ENCODE measurements around the gene DHCR24. TPM values are rescaled to one million over a fixed set of nuclear protein-coding genes. Genes with fewer than 3 reads are reported as not detected.

DHCR24 gene
- total and polyA plus RNA-seq, 2 of the 13 experiments (the other 11 are each of a cell fraction or from before 2014, with no cell fraction given), result 374 to 448 TPM

DNA sequence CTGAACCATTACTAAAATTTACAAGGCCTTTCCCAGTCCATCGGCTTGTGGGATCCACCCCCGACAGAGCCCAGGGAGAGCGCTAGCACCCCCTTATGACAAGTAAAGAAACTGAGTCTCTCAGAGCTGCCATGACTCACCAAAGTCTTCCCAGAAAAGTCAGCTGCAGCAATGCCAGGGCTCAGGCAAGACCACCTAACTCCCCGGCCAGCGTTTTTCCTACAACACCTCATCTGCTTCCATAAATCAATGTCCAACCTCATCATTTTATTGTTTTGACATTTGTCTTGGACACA, 15.0 kb downstream of the DHCR24 start:
- WGBS (ENCODE audit: low lambda C conversion rate), result 96% methylated on average over 2 of the region's 5 CpGs
- POLR2A ChIA-PET, result interaction anchor here (0.6 to 8.6 kb wide), 7 partner anchors 8 to 79 kb away, joined by 3 to 134 read pairs (median 6); partner anchors contain the start of gene DHCR24
- Histone ChIP-seq H3K36me3 (replicated peaks in 1 of 2; ENCODE audit: control insufficient read depth in 1 of 2, insufficient read depth in 2 of 2, low read length in 2 of 2) (peaks cover 33 to 69% of the 10 kb centered on the region in 2 experiments), H3K4me2 (ENCODE audit: low read depth, low read length) (no peak overlapping the region), H2AFZ (ENCODE audit: low read length) (no peak overlapping the region), H3K9ac (ENCODE audit: insufficient read depth, low read depth, low read length) (no peak overlapping the region), H4K20me1 (ENCODE audit: insufficient read depth, low read length) (peaks cover 33% of the 10 kb centered on the region), H3K4me1 (ENCODE audit: insufficient read depth, low read length) (peaks cover 97% of the 10 kb centered on the region), H3K79me2 (ENCODE audit: insufficient read depth, low read length) (peaks cover 50% of the 10 kb centered on the region), H3K27ac (ENCODE audit: extremely low read length, insufficient read depth, low read length) (peak overlapping the region; percentile 90), H3K9me3 (ENCODE audit: low read length) (no peaks in the 10 kb centered on the region), H3K4me3 (replicated peaks in 1 of 3; ENCODE audit: insufficient read depth in 1 of 3, low read depth in 2 of 3, low read length in 3 of 3) (no peak overlapping the region), H3K27me3 (ENCODE audit: control insufficient read depth in 1 of 2, insufficient read depth in 2 of 2, low read length in 2 of 2) (no peaks in the 10 kb centered on the region)
- DNase-seq (ENCODE audit: low spot score) (no peak), FAIRE-seq (no peak), ATAC-seq (no peak)
- in situ Hi-C loops (cut with HindIII; ENCODE audit: extremely low pct_ligation_motif_present, low pct_unique_long_range_greater_than_20kb) (no loop called here), intact Hi-C loops (cut with micrococcal nuclease; ENCODE audit: unreplicated experiment) (no loop called here)
- TF ChIP-seq PHB2 (IDR thresholded peaks at IDR 0.05; ENCODE audit: partially characterized antibody) (no peak), STAG1 (CRISPR knock-in tag; IDR thresholded peaks at IDR 0.05) (0 out of 2 replicates have a peak, but pooled peaks have one; percentile 8), FOSL2 (CRISPR knock-in tag; IDR thresholded peaks at IDR 0.05) (peak; percentile 33), BCL6 (CRISPR knock-in tag; IDR thresholded peaks at IDR 0.05) (no peak), RBM22 (optimal IDR thresholded peaks at IDR 0.05; ENCODE audit: low read length) (peak; percentile 18)
- TF ChIP-seq, protein P1, sequence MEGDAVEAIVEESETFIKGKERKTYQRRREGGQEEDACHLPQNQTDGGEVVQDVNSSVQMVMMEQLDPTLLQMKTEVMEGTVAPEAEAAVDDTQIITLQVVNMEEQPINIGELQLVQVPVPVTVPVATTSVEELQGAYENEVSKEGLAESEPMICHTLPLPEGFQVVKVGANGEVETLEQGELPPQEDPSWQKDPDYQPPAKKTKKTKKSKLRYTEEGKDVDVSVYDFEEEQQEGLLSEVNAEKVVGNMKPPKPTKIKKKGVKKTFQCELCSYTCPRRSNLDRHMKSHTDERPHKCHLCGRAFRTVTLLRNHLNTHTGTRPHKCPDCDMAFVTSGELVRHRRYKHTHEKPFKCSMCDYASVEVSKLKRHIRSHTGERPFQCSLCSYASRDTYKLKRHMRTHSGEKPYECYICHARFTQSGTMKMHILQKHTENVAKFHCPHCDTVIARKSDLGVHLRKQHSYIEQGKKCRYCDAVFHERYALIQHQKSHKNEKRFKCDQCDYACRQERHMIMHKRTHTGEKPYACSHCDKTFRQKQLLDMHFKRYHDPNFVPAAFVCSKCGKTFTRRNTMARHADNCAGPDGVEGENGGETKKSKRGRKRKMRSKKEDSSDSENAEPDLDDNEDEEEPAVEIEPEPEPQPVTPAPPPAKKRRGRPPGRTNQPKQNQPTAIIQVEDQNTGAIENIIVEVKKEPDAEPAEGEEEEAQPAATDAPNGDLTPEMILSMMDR (CRISPR knock-in tag; IDR thresholded peaks at IDR 0.05), result peak; percentile 33
- CTCF ChIA-PET (ENCODE audit: low intra/inter-chr PET ratio, low total read pairs), result no interaction called here
- no TSS peak for BruUV-seq (replicated peaks)

GRCh38 chr1:54871275-54872035, 15.5 kb downstream of the DHCR24 start:
- Histone ChIP-seq H3K27ac (ENCODE audit: extremely low read length, insufficient read depth, low read length) (peak overlapping the region; percentile 90), H3K27me3 (ENCODE audit: control insufficient read depth in 1 of 2, insufficient read depth in 2 of 2, low read length in 2 of 2) (no peaks in the 10 kb centered on the region), H3K9ac (ENCODE audit: insufficient read depth, low read depth, low read length) (no peak overlapping the region), H3K79me2 (ENCODE audit: insufficient read depth, low read length) (peaks cover 50% of the 10 kb centered on the region), H3K4me1 (ENCODE audit: insufficient read depth, low read length) (peaks cover 97% of the 10 kb centered on the region), H3K9me3 (ENCODE audit: low read length) (no peaks in the 10 kb centered on the region), H4K20me1 (ENCODE audit: insufficient read depth, low read length) (peaks cover 29% of the 10 kb centered on the region), H3K36me3 (replicated peaks in 1 of 2; ENCODE audit: control insufficient read depth in 1 of 2, insufficient read depth in 2 of 2, low read length in 2 of 2) (peaks cover 36 to 69% of the 10 kb centered on the region in 2 experiments), H3K4me3 (replicated peaks in 1 of 3; ENCODE audit: insufficient read depth in 1 of 3, low read depth in 2 of 3, low read length in 3 of 3) (no peak overlapping the region), H2AFZ (ENCODE audit: low read length) (no peak overlapping the region), H3K4me2 (ENCODE audit: low read depth, low read length) (no peak overlapping the region)
- intact Hi-C loops (cut with micrococcal nuclease; ENCODE audit: unreplicated experiment), result no loop called here
- ChIA-PET CTCF (ENCODE audit: low intra/inter-chr PET ratio, low total read pairs) (no interaction called here), POLR2A (interaction anchor here (0.6 to 8.6 kb wide), 7 partner anchors 9 to 79 kb away, joined by 3 to 134 read pairs (median 6); partner anchors contain the start of gene DHCR24)
- DNase-seq (ENCODE audit: low spot score) (no peak), ATAC-seq (no peak), FAIRE-seq (no peak)
- in situ Hi-C loops (cut with HindIII; ENCODE audit: extremely low pct_ligation_motif_present, low pct_unique_long_range_greater_than_20kb), result no loop called here
- WGBS (ENCODE audit: low lambda C conversion rate), result 90% methylated on average over 12 of the region's 16 CpGs
- no TSS peak for BruUV-seq (replicated peaks)
- TF ChIP-seq NFYC (CRISPR knock-in tag; IDR thresholded peaks at IDR 0.05) (no peak), ZBTB21 (CRISPR knock-in tag; IDR thresholded peaks at IDR 0.05) (no peak), ARID2 (CRISPR knock-in tag; IDR thresholded peaks at IDR 0.05; ENCODE audit: borderline replicate concordance) (no peak)
- TF ChIP-seq, protein P2, sequence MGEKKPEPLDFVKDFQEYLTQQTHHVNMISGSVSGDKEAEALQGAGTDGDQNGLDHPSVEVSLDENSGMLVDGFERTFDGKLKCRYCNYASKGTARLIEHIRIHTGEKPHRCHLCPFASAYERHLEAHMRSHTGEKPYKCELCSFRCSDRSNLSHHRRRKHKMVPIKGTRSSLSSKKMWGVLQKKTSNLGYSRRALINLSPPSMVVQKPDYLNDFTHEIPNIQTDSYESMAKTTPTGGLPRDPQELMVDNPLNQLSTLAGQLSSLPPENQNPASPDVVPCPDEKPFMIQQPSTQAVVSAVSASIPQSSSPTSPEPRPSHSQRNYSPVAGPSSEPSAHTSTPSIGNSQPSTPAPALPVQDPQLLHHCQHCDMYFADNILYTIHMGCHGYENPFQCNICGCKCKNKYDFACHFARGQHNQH (CRISPR knock-in tag; IDR thresholded peaks at IDR 0.05), result no peak
- TF ChIP-seq, protein P3, sequence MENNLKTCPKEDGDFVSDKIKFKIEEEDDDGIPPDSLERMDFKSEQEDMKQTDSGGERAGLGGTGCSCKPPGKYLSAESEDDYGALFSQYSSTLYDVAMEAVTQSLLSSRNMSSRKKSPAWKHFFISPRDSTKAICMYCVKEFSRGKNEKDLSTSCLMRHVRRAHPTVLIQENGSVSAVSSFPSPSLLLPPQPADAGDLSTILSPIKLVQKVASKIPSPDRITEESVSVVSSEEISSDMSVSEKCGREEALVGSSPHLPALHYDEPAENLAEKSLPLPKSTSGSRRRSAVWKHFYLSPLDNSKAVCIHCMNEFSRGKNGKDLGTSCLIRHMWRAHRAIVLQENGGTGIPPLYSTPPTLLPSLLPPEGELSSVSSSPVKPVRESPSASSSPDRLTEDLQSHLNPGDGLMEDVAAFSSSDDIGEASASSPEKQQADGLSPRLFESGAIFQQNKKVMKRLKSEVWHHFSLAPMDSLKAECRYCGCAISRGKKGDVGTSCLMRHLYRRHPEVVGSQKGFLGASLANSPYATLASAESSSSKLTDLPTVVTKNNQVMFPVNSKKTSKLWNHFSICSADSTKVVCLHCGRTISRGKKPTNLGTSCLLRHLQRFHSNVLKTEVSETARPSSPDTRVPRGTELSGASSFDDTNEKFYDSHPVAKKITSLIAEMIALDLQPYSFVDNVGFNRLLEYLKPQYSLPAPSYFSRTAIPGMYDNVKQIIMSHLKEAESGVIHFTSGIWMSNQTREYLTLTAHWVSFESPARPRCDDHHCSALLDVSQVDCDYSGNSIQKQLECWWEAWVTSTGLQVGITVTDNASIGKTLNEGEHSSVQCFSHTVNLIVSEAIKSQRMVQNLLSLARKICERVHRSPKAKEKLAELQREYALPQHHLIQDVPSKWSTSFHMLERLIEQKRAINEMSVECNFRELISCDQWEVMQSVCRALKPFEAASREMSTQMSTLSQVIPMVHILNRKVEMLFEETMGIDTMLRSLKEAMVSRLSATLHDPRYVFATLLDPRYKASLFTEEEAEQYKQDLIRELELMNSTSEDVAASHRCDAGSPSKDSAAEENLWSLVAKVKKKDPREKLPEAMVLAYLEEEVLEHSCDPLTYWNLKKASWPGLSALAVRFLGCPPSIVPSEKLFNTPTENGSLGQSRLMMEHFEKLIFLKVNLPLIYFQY (CRISPR knock-in tag; IDR thresholded peaks at IDR 0.05; ENCODE audit: borderline replicate concordance), result no peak

Measured in HepG2 (cell line).